HepG2 (cell line): ENCODE measurements around the gene SF3B5. TPM values are rescaled to one million over a fixed set of nuclear protein-coding genes. Genes with fewer than 3 reads are reported as not detected.

ENCODE experiments used
- CBX2 ChIP-seq, 2 experiments: fragments of 200-600 bp in 1 of 2; sonication (generic); formaldehyde crosslinking in 1 of 2; IDR thresholded peaks; 2 replicates each; pipeline versions ENCODE4 v1.7.0 to v1.8.1; 2018 to 2022; ENCODE audit warnings: low read depth in 2 of 2, low read length in 1 of 2, mild to moderate bottlenecking in 1 of 2, missing genetic modification reagents in 1 of 2
- ELF4 ChIP-seq: sonication (generic); formaldehyde crosslinking; IDR thresholded peaks from 2 replicates; pipeline ENCODE4 v1.5.0; 2020; ENCODE audit warnings: missing genetic modification reagents, mild to moderate bottlenecking, moderate library complexity, borderline replicate concordance
- HINFP ChIP-seq: sonication (generic); formaldehyde crosslinking; IDR thresholded peaks from 2 replicates; pipeline ENCODE4 v1.4.0; 2020; ENCODE audit warnings: low read depth, mild to moderate bottlenecking, missing genetic modification reagents
- JDP2 ChIP-seq: sonication (generic); formaldehyde crosslinking; IDR thresholded peaks from 2 replicates; pipeline ENCODE4 v1.8.1; 2022; ENCODE audit warnings: missing genetic modification reagents, borderline replicate concordance
- JUNB ChIP-seq: sonication (generic); formaldehyde crosslinking; IDR thresholded peaks from 2 replicates; pipeline ENCODE4 v1.8.0; 2022; ENCODE audit warnings: missing genetic modification reagents, mild to moderate bottlenecking, borderline replicate concordance
- KDM5A ChIP-seq: fragments of 200-600 bp; sonication (generic); IDR thresholded peaks from 2 replicates; pipeline ENCODE4 v1.7.0; 2018; ENCODE audit warnings: antibody characterized with exemption, mild to moderate bottlenecking, low read length, borderline replicate concordance
- MTA3 ChIP-seq: sonication (generic); formaldehyde crosslinking; IDR thresholded peaks from 2 replicates; pipeline ENCODE4 v1.4.0; 2020; ENCODE audit warnings: missing genetic modification reagents
- NCOR1 ChIP-seq: fragments of 200-600 bp; sonication (generic); IDR thresholded peaks from 2 replicates; pipeline ENCODE4 v1.7.0; 2017; ENCODE audit warnings: antibody characterized with exemption, low read length, borderline replicate concordance
- YEATS4 ChIP-seq: sonication (generic); formaldehyde crosslinking; IDR thresholded peaks from 2 replicates; pipeline ENCODE4 v1.4.0; 2020; ENCODE audit warnings: missing genetic modification reagents, borderline replicate concordance
- ZBTB7B ChIP-seq: sonication (generic); formaldehyde crosslinking; IDR thresholded peaks from 2 replicates; pipeline ENCODE4 v1.4.0; 2020; ENCODE audit warnings: missing genetic modification reagents
- ZFY ChIP-seq: sonication (generic); formaldehyde crosslinking; IDR thresholded peaks from 2 replicates; pipeline ENCODE4 v1.4.0; 2020; ENCODE audit warnings: missing genetic modification reagents
- ZKSCAN1 ChIP-seq: fragments of 150-350 bp; IDR thresholded peaks from 2 replicates; pipeline ENCODE4 v1.6.1; 2014; ENCODE audit warnings: low read length
- ZMYM3 ChIP-seq: sonication (generic); formaldehyde crosslinking; IDR thresholded peaks from 2 replicates; pipeline ENCODE4 v1.5.1; 2020; ENCODE audit warnings: mild to moderate bottlenecking, missing genetic modification reagents
- ZNF276 ChIP-seq: sonication (generic); formaldehyde crosslinking; IDR thresholded peaks from 2 replicates; pipeline ENCODE4 v1.4.0; 2020; ENCODE audit warnings: mild to moderate bottlenecking, low read depth, missing genetic modification reagents
- ZNF280B ChIP-seq: sonication (generic); formaldehyde crosslinking; IDR thresholded peaks from 2 replicates; pipeline ENCODE4 v1.5.0; 2020; ENCODE audit warnings: missing genetic modification reagents, mild to moderate bottlenecking, borderline replicate concordance
- ZNF512B ChIP-seq: sonication (generic); formaldehyde crosslinking; IDR thresholded peaks from 2 replicates; pipeline ENCODE4 v1.5.1; 2020; ENCODE audit warnings: missing genetic modification reagents, mild to moderate bottlenecking, borderline replicate concordance
- ZNF788 ChIP-seq: sonication (generic); formaldehyde crosslinking; IDR thresholded peaks from 2 replicates; pipeline ENCODE4 v1.5.0; 2020; ENCODE audit warnings: mild to moderate bottlenecking, missing genetic modification reagents, borderline replicate concordance
- ZSCAN21 ChIP-seq: sonication (generic); formaldehyde crosslinking; IDR thresholded peaks from 2 replicates; pipeline ENCODE4 v1.8.0; 2022; ENCODE audit warnings: mild to moderate bottlenecking, missing genetic modification reagents, moderate library complexity, borderline replicate concordance
- polyA plus RNA-seq, 8 experiments: library from polyadenylated mRNA; depleted of rRNA in 3 of 8; stranded (reverse) in 7 of 8; unstranded in 1 of 8; fragments of >200 nt; fragmentation: Illumina TruSeq in 4 of 8; extraction: Trizol in 4 of 8; gene quantifications; 2 replicates each; pipeline versions ENCODE4 v1.2.1 to v1.2.3, GENCODE V29; 2011 to 2016; ENCODE audit warnings: low read depth in 4 of 8, missing spikeins in 1 of 8, mixed read lengths in 1 of 8; ENCODE audit not compliant: insufficient read depth in 1 of 8
- total RNA-seq, 5 experiments: library from RNA; depleted of rRNA; stranded (reverse); fragments of >200 nt; fragmentation: Illumina TruSeq; extraction: Trizol; gene quantifications; 2 replicates each; pipeline ENCODE4 v1.2.3, GENCODE V29; 2016; ENCODE audit warnings: low read depth in 1 of 5
- TF ChIP-seq, protein P1 (sequence below): sonication (generic); formaldehyde crosslinking; IDR thresholded peaks from 2 replicates; pipeline ENCODE4 v1.4.0; 2020; ENCODE audit warnings: missing genetic modification reagents

Gene SF3B5
- total and polyA plus RNA-seq, 2 of the 13 experiments (the other 11 are each of a cell fraction or from before 2014, with no cell fraction given) = 263 to 292 TPM

GRCh38 chr6:144063744-144064401 lies 31.5 kb downstream of the SF3B5 start (continued):
- TF ChIP-seq ZNF512B (peak; percentile 67; the same call in 1 of the 2 replicates), JDP2 (CRISPR knock-in tag) (no peak), CBX2 (IDR thresholded peaks at IDR 0.05; ENCODE audit: low read depth, low read length) (no peak), CBX2 (CRISPR knock-in tag; IDR thresholded peaks at IDR 0.05; ENCODE audit: low read depth) (no peak), KDM5A (no peak), HINFP (no peak; the same call in 1 of the 2 replicates), ZNF276 (CRISPR knock-in tag) (no peak), YEATS4 (CRISPR knock-in tag) (peak; percentile 55), JUNB (CRISPR knock-in tag) (no peak), ZNF788 (no peak; the same call in 1 of the 2 replicates), ZNF280B (CRISPR knock-in tag) (no peak), ZMYM3 (CRISPR knock-in tag) (no peak; the same call in 1 of the 2 replicates), ZBTB7B (CRISPR knock-in tag) (peak; percentile 46), NCOR1 (no peak), ZKSCAN1 (no peak), MTA3 (CRISPR knock-in tag) (no peak), ELF4 (0 out of 2 replicates have a peak, but pooled peaks have one; percentile 39), ZSCAN21 (0 out of 2 replicates have a peak, but pooled peaks have one; percentile 66), ZFY (CRISPR knock-in tag) (peak; percentile 33; the same call in 1 of the 2 replicates)
- TF ChIP-seq, protein P1, sequence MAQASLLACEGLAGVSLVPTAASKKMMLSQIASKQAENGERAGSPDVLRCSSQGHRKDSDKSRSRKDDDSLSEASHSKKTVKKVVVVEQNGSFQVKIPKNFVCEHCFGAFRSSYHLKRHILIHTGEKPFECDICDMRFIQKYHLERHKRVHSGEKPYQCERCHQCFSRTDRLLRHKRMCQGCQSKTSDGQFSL (CRISPR knock-in tag) = no peak
